ENCODE results near the gene SLCO1B1. TPM values are rescaled to one million over a fixed set of nuclear protein-coding genes. Genes with fewer than 3 reads are reported as not detected.
"Not testable (repeated sequence)": the region's sequence is repeated elsewhere in the genome, so short reads cannot be mapped to it uniquely, and the experiment has no call there.

Gene SLCO1B1
- total RNA-seq, 1 donor: not detected

- no peak overlapping the region for H3K4me3 ChIP-seq (ENCODE audit: insufficient read depth, low read length)
- no peak for TF ChIP-seq CTCF (IDR thresholded peaks at IDR 0.05; ENCODE audit: extremely low read depth, low read depth, low read length)
- H3K79me2 ChIP-seq (ENCODE audit: insufficient read depth, low read length): no peaks in the 10 kb centered on the region
- no peaks in the 10 kb centered on the region for H3K4me1 ChIP-seq (ENCODE audit: insufficient read depth, low read length)
- H2AFZ ChIP-seq (ENCODE audit: low read length): no peak overlapping the region
- no peaks in the 10 kb centered on the region for H3K27me3 ChIP-seq (ENCODE audit: insufficient read depth, low read length)
- H3K36me3 ChIP-seq (ENCODE audit: insufficient read depth, low read length): no peaks in the 10 kb centered on the region
- no peak overlapping the region for H3K27ac ChIP-seq (ENCODE audit: low read depth, low read length)
- no peaks in the 10 kb centered on the region for H4K20me1 ChIP-seq (ENCODE audit: insufficient read depth, low read length)
- H3K4me2 ChIP-seq (ENCODE audit: insufficient read depth, low read length): no peak overlapping the region
- no peak for DNase-seq (ENCODE audit: insufficient read length, low spot score, missing footprints)
- H3K9me3 ChIP-seq (ENCODE audit: low read depth, low read length): no peaks in the 10 kb centered on the region
These were observed 52.8 kb downstream of the SLCO1B1 start for GRCh38 chr12:21183721-21184275.

GRCh38 chr12:21190016-21190415, 59.0 kb downstream of the SLCO1B1 start:
- Histone ChIP-seq H3K36me3 (ENCODE audit: insufficient read depth, low read length) (no peaks in the 10 kb centered on the region), H3K4me3 (ENCODE audit: insufficient read depth, low read length) (no peak overlapping the region), H3K79me2 (ENCODE audit: insufficient read depth, low read length) (no peaks in the 10 kb centered on the region), H2AFZ (ENCODE audit: low read length) (no peak overlapping the region), H4K20me1 (ENCODE audit: insufficient read depth, low read length) (no peaks in the 10 kb centered on the region), H3K4me2 (ENCODE audit: insufficient read depth, low read length) (no peak overlapping the region), H3K27me3 (ENCODE audit: insufficient read depth, low read length) (no peaks in the 10 kb centered on the region), H3K27ac (ENCODE audit: low read depth, low read length) (no peak overlapping the region), H3K4me1 (ENCODE audit: insufficient read depth, low read length) (no peaks in the 10 kb centered on the region), H3K9me3 (ENCODE audit: low read depth, low read length) (no peaks in the 10 kb centered on the region)
- TF ChIP-seq CTCF (IDR thresholded peaks at IDR 0.05; ENCODE audit: extremely low read depth, low read depth, low read length): no peak
- no peak for DNase-seq (ENCODE audit: insufficient read length, low spot score, missing footprints)

- H2AFZ ChIP-seq (ENCODE audit: low read length); H3K4me3 ChIP-seq (ENCODE audit: insufficient read depth, low read length); H3K4me1 ChIP-seq (ENCODE audit: insufficient read depth, low read length); H3K27ac ChIP-seq (ENCODE audit: low read depth, low read length); H3K4me2 ChIP-seq (ENCODE audit: insufficient read depth, low read length); H3K27me3 ChIP-seq (ENCODE audit: insufficient read depth, low read length); H3K9me3 ChIP-seq (ENCODE audit: low read depth, low read length); DNase-seq (ENCODE audit: insufficient read length, low spot score, missing footprints); H3K36me3 ChIP-seq (ENCODE audit: insufficient read depth, low read length); H4K20me1 ChIP-seq (ENCODE audit: insufficient read depth, low read length); H3K79me2 ChIP-seq (ENCODE audit: insufficient read depth, low read length): not testable (repeated sequence)
These were observed 83.4 kb downstream of the SLCO1B1 start for GRCh38 chr12:21214433-21214832.

GRCh38 chr12:21219206-21219605, 88.2 kb downstream of the SLCO1B1 start:
- Histone ChIP-seq H4K20me1 (ENCODE audit: insufficient read depth, low read length) (no peaks in the 10 kb centered on the region), H3K4me2 (ENCODE audit: insufficient read depth, low read length) (no peak overlapping the region), H2AFZ (ENCODE audit: low read length) (no peak overlapping the region), H3K9me3 (ENCODE audit: low read depth, low read length) (no peaks in the 10 kb centered on the region), H3K27ac (ENCODE audit: low read depth, low read length) (no peak overlapping the region), H3K79me2 (ENCODE audit: insufficient read depth, low read length) (no peaks in the 10 kb centered on the region), H3K36me3 (ENCODE audit: insufficient read depth, low read length) (no peaks in the 10 kb centered on the region), H3K27me3 (ENCODE audit: insufficient read depth, low read length) (no peaks in the 10 kb centered on the region), H3K4me3 (ENCODE audit: insufficient read depth, low read length) (no peak overlapping the region), H3K4me1 (ENCODE audit: insufficient read depth, low read length) (no peaks in the 10 kb centered on the region)
- TF ChIP-seq CTCF (IDR thresholded peaks at IDR 0.05; ENCODE audit: extremely low read depth, low read depth, low read length): no peak
- no peak for DNase-seq (ENCODE audit: insufficient read length, low spot score, missing footprints)
